Keratinocyte (primary cell): Measurements from ENCODE around the gene MIEF2. TPM values are rescaled to one million over a fixed set of nuclear protein-coding genes. Genes with fewer than 3 reads are reported as not detected.

ENCODE experiments used
- DNase-seq: peaks from one replicate; pipeline ENCODE4 v3.0.0-alpha.2; 2011; ENCODE audit warnings: low read depth, missing footprints, low spot score
- FAIRE-seq: peaks from 2 replicates; lab custom pipeline; 2011; peaks lifted over from hg19 to GRCh38; lab: Jason Lieb, UNC
- H2AFZ ChIP-seq: 2 replicates; pipeline ENCODE4 v1.6.0; 2012; ENCODE audit warnings: low read length, control low read depth, inconsistent platforms; ENCODE audit not compliant: control insufficient read depth
- H3K27ac ChIP-seq: 2 replicates; pipeline ENCODE4 v1.5.1; 2011; ENCODE audit warnings: low read length; ENCODE audit not compliant: control insufficient read depth, insufficient read depth
- H3K27me3 ChIP-seq: 3 replicates; pipeline ENCODE4 v1.6.0; 2011; ENCODE audit warnings: low read length; ENCODE audit not compliant: control insufficient read depth, insufficient read depth; ENCODE audit errors: extremely low read depth
- H3K36me3 ChIP-seq, 2 experiments: 2 replicates in 1 of 2; 3 replicates in 1 of 2; pipeline ENCODE4 v1.5.1; 2011; ENCODE audit warnings: low read length in 2 of 2, mild to moderate bottlenecking in 1 of 2; ENCODE audit not compliant: control insufficient read depth in 2 of 2, insufficient read depth in 2 of 2; ENCODE audit errors: extremely low read depth in 1 of 2
- H3K4me1 ChIP-seq: 3 replicates; pipeline ENCODE4 v1.5.1; 2011; ENCODE audit warnings: low read length; ENCODE audit not compliant: control insufficient read depth, insufficient read depth; ENCODE audit errors: extremely low read depth
- H3K4me2 ChIP-seq: 3 replicates; pipeline ENCODE4 v1.6.0; 2011; ENCODE audit warnings: low read depth, low read length; ENCODE audit not compliant: control insufficient read depth, insufficient read depth; ENCODE audit errors: extremely low read depth
- H3K4me3 ChIP-seq, 3 experiments: fragments of 200-600 bp in 1 of 3; sonication (generic) in 1 of 3; 2 replicates in 2 of 3; 3 replicates in 1 of 3; pipeline ENCODE4 v1.5.1; 2011 to 2016; ENCODE audit warnings: low read length in 3 of 3, mild to moderate bottlenecking in 3 of 3, control low read depth in 2 of 3, inconsistent platforms in 1 of 3, low read depth in 1 of 3, mixed read lengths in 1 of 3, mixed run types in 1 of 3, moderate library complexity in 1 of 3; ENCODE audit not compliant: control insufficient read depth in 2 of 3, insufficient read depth in 2 of 3; ENCODE audit errors: extremely low read depth in 1 of 3
- H3K79me2 ChIP-seq: 2 replicates; pipeline ENCODE4 v1.6.0; 2012; ENCODE audit warnings: low read length; ENCODE audit not compliant: control insufficient read depth, insufficient read depth
- H3K9ac ChIP-seq: 3 replicates; pipeline ENCODE4 v1.6.0; 2011; ENCODE audit warnings: low read length; ENCODE audit not compliant: control insufficient read depth, insufficient read depth; ENCODE audit errors: extremely low read depth
- H3K9me1 ChIP-seq: 3 replicates; pipeline ENCODE4 v1.6.0; 2011; ENCODE audit warnings: low read length; ENCODE audit not compliant: control insufficient read depth, insufficient read depth; ENCODE audit errors: extremely low read depth
- H3K9me3 ChIP-seq: 2 replicates; pipeline ENCODE4 v1.5.1; 2012; ENCODE audit warnings: low read depth, low read length; ENCODE audit not compliant: control insufficient read depth
- H4K20me1 ChIP-seq: 3 replicates; pipeline ENCODE4 v1.6.0; 2011; ENCODE audit warnings: low read length; ENCODE audit not compliant: control insufficient read depth, insufficient read depth; ENCODE audit errors: extremely low read depth
- EZH2 ChIP-seq: IDR thresholded peaks from one replicate; pipeline ENCODE4 v1.6.1; 2012; ENCODE audit warnings: inconsistent platforms, mild to moderate bottlenecking, low read length, moderate library complexity
- dilution Hi-C: fragments of 300-500 bp; cut with MboI; formaldehyde crosslinking; loops from one replicate; pipeline ENCODE4 v1.7.0; 2020; ENCODE audit warnings: low sequenced_read_pairs; ENCODE audit not compliant: extremely low pct_ligation_motif_present
- polyA plus RNA-seq, 5 experiments: library from polyadenylated mRNA; depleted of rRNA in 3 of 5; stranded (reverse) in 3 of 5; stranded (forward) in 1 of 5; unstranded in 1 of 5; fragments of >200 nt; gene quantifications; 1 replicate in 1 of 5; 2 replicates in 3 of 5; 3 replicates in 1 of 5; pipeline versions ENCODE4 v1.2.1 to v1.2.3, GENCODE V29; 2011 to 2012; ENCODE audit warnings: missing spikeins in 2 of 5, low read depth in 1 of 5, low replicate concordance in 1 of 5
- TF ChIP-seq, protein P1 (sequence below), 3 experiments: IDR thresholded peaks in 1 of 3; conservative IDR thresholded peaks in 1 of 3; optimal IDR thresholded peaks in 1 of 3; 2 replicates in 2 of 3; 3 replicates in 1 of 3; pipeline versions ENCODE3 to v1.5.1; 2011; ENCODE audit warnings: low read length in 3 of 3, mild to moderate bottlenecking in 3 of 3, moderate library complexity in 2 of 3, control low read depth in 1 of 3, inconsistent platforms in 1 of 3; ENCODE audit not compliant: insufficient read depth in 2 of 3; ENCODE audit errors: extremely low read depth in 1 of 3

MIEF2 gene
- polyA plus RNA-seq, 1 donor (not counting 4 experiments of a cell fraction or from before 2014, with no cell fraction given): 7.9 TPM

- Histone ChIP-seq H3K9me3 (no peaks in the 10 kb centered on the region), H3K36me3 (peaks cover 3 to 29% of the 10 kb centered on the region in 2 experiments), H3K9ac (peak overlapping the region; percentile 94), H2AFZ (no peak overlapping the region), H3K4me3 (peak overlapping the region; percentile 80 to 90 (median 89)), H3K4me1 (peaks cover 39% of the 10 kb centered on the region), H3K27ac (peak overlapping the region; percentile 92), H3K79me2 (peaks cover 90% of the 10 kb centered on the region), H3K27me3 (no peaks in the 10 kb centered on the region), H3K4me2 (peak overlapping the region; percentile 96), H3K9me1 (no peaks in the 10 kb centered on the region), H4K20me1 (peaks cover 12% of the 10 kb centered on the region)
- FAIRE-seq (no peak), DNase-seq (no peak)
- no peak for TF ChIP-seq EZH2
- TF ChIP-seq, protein P1, sequence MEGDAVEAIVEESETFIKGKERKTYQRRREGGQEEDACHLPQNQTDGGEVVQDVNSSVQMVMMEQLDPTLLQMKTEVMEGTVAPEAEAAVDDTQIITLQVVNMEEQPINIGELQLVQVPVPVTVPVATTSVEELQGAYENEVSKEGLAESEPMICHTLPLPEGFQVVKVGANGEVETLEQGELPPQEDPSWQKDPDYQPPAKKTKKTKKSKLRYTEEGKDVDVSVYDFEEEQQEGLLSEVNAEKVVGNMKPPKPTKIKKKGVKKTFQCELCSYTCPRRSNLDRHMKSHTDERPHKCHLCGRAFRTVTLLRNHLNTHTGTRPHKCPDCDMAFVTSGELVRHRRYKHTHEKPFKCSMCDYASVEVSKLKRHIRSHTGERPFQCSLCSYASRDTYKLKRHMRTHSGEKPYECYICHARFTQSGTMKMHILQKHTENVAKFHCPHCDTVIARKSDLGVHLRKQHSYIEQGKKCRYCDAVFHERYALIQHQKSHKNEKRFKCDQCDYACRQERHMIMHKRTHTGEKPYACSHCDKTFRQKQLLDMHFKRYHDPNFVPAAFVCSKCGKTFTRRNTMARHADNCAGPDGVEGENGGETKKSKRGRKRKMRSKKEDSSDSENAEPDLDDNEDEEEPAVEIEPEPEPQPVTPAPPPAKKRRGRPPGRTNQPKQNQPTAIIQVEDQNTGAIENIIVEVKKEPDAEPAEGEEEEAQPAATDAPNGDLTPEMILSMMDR (optimal IDR thresholded peaks at IDR 0.05 in 1 of 3, IDR thresholded peaks at IDR 0.05 in 1 of 3, conservative IDR thresholded peaks at IDR 0.05 in 1 of 3; ENCODE audit: extremely low read depth in 1 of 3, insufficient read depth in 2 of 3, low read length in 3 of 3): no peak
- dilution Hi-C loops: no loop called here
Observed at GRCh38 chr17:18315961-18316360, 55.5 kb downstream of the MIEF2 start.

Other genes with a start within 250 kb of the MIEF2 start
- gene ATPAF2, start 221.5 kb upstream of the MIEF2 start, polyA plus RNA-seq: 22.4 to 24.4 TPM (median 23.6 TPM) in 3 replicates
- 15.2 to 17.6 TPM (median 16.8 TPM) in 3 replicates for gene GID4, start 221.3 kb upstream of the MIEF2 start, polyA plus RNA-seq
- gene DRG2, start 172.7 kb upstream of the MIEF2 start, polyA plus RNA-seq: 33.3 to 49.2 TPM (median 36.4 TPM) in 3 replicates
- 0.20 to 0.53 TPM (median 0.25 TPM) in 3 replicates for gene MYO15A, start 151.9 kb upstream of the MIEF2 start, polyA plus RNA-seq
- 41.5 to 71.3 TPM (median 50.2 TPM) in 3 replicates for gene ALKBH5, start 76.8 kb upstream of the MIEF2 start, polyA plus RNA-seq
- 13.8 to 24.7 TPM (median 22.6 TPM) in 3 replicates for gene LLGL1, start 35.0 kb upstream of the MIEF2 start, polyA plus RNA-seq
- gene FLII, start 1.9 kb upstream of the MIEF2 start, polyA plus RNA-seq: 376 to 509 TPM (median 404 TPM) in 3 replicates
- 6.9 to 11.7 TPM (median 11.6 TPM) in 3 replicates for gene TOP3A, start 54.3 kb downstream of the MIEF2 start, polyA plus RNA-seq
- gene SMCR8, start 54.6 kb downstream of the MIEF2 start, polyA plus RNA-seq: 6.2 to 12.4 TPM (median 7.8 TPM) in 3 replicates
- gene SHMT1, start 102.9 kb downstream of the MIEF2 start, polyA plus RNA-seq: 11.7 to 15.7 TPM (median 14.6 TPM) in 3 replicates
- 0.31 to 1.7 TPM in 2 of 3 replicates, not detected in the other for gene EVPLL, start 117.1 kb downstream of the MIEF2 start, polyA plus RNA-seq
- 1.7 to 6.8 TPM (median 5.7 TPM) in 3 replicates for gene LGALS9C, start 216.1 kb downstream of the MIEF2 start, polyA plus RNA-seq